ENCODE data around the gene KHDC1.

GRCh38 chr6:73290435-73290834, 27.4 kb upstream of the KHDC1 start:
- TF ChIP-seq, protein P1, sequence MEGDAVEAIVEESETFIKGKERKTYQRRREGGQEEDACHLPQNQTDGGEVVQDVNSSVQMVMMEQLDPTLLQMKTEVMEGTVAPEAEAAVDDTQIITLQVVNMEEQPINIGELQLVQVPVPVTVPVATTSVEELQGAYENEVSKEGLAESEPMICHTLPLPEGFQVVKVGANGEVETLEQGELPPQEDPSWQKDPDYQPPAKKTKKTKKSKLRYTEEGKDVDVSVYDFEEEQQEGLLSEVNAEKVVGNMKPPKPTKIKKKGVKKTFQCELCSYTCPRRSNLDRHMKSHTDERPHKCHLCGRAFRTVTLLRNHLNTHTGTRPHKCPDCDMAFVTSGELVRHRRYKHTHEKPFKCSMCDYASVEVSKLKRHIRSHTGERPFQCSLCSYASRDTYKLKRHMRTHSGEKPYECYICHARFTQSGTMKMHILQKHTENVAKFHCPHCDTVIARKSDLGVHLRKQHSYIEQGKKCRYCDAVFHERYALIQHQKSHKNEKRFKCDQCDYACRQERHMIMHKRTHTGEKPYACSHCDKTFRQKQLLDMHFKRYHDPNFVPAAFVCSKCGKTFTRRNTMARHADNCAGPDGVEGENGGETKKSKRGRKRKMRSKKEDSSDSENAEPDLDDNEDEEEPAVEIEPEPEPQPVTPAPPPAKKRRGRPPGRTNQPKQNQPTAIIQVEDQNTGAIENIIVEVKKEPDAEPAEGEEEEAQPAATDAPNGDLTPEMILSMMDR (IDR thresholded peaks at IDR 0.05; ENCODE audit: control extremely low read depth in 1 of 3, insufficient read depth in 1 of 3, low read depth in 1 of 3, low read length in 3 of 3): no peak
- TF ChIP-seq EZH2 (IDR thresholded peaks at IDR 0.05; ENCODE audit: low read depth, low read length, severe bottlenecking) (no peak), YY1 (IDR thresholded peaks at IDR 0.05; ENCODE audit: low read depth, low read length) (no peak), POLR2A (IDR thresholded peaks at IDR 0.05; ENCODE audit: control extremely low read depth in 1 of 2, low read depth in 2 of 2, low read length in 2 of 2) (no peak), MAX (IDR thresholded peaks at IDR 0.05) (no peak), SUZ12 (IDR thresholded peaks at IDR 0.05; ENCODE audit: low read length) (no peak)
- TF ChIP-seq, protein P2, sequence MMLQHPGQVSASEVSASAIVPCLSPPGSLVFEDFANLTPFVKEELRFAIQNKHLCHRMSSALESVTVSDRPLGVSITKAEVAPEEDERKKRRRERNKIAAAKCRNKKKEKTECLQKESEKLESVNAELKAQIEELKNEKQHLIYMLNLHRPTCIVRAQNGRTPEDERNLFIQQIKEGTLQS (IDR thresholded peaks at IDR 0.05; ENCODE audit: insufficient read depth, low read depth, low read length): no peak

All from H1 (cell line).